GM08714 (cell line): Measurements from ENCODE around the gene DNM3.

Experiments used
- H3K4me3 ChIP-seq: fragments of 200-500 bp; sonication (Bioruptor generic); 2 replicates; pipeline ENCODE4 v1.5.1; 2014; ENCODE audit warnings: mild to moderate bottlenecking, low read length, inconsistent platforms
- ZNF274 ChIP-seq: IDR thresholded peaks from 2 replicates; pipeline ENCODE4 v1.6.1; 2012; ENCODE audit warnings: mild to moderate bottlenecking, low read depth, low read length

DNM3 gene

DNA sequence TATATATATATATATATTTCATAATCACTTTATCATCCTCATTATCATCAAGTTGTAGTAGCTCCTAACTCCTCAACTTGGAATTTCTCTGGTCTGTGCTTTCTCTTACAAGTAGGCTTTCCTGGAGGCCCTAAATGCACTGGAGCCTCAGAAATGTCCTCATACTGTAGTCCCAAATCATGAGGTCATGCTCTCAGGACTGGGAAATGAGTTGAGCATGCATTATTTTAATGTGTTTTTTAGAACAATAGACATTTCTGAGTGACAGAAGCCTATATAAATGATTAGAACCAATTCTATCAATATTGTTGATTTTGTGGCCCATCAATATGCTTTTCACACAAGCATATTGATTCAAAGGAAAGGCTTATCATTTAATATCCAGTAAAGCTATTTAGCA lies 536.3 kb downstream of the DNM3 start:
- no peak overlapping the region for H3K4me3 ChIP-seq
- TF ChIP-seq ZNF274: no peak

DNA sequence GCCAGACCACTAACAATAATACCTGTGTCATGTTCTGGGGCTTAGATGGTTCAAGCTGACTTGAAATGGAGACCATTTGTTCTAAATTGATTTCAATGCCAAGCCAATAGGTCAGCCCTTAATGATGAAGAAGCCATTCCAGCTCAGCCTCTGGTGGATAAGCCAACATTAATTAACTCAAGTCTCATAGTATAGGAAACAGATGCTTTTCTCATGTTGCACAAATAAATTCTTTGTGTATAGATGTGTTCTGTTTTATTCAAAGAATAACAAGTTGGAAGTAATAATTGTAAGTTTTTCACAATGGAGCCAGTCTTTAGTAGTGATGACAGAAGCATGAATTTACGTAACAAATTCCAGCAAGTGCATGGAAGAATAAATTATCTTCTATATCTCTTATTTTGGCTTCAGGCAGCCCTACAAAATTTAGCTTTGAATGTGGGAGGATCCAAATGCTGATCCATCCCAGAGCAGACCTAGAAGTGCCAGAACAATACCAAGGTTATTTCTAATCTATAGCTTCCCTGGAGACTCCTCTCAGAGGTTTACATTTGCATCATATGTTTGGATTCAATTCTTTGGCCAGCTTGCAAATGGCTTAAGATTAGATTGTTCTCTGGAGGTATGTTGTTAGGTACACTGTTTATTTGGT lies 536.9 kb downstream of the DNM3 start:
- no peak overlapping the region for H3K4me3 ChIP-seq
- no peak for TF ChIP-seq ZNF274

GRCh38 chr1:172380441-172381244 lies 539.3 kb downstream of the DNM3 start:
- no peak for TF ChIP-seq ZNF274
- H3K4me3 ChIP-seq: no peak overlapping the region

DNA sequence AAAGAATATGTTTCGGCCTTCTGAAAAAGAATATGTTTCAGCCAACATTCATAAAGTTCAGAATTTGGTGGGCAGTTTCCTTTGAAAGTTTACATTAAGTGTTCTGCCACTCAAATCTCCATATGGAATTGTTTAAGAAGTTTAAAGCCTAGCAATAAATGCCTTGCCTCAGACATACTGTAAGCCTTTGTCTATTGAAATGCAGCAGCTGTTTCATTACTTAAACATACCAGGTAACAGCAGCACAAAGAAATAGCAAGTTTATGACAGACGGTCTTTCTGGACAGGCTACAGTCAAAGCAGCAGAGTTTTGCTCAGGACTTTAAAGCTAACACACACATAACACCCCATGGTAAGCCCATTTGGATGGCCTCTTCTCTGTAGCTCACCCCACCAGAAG lies 540.6 kb downstream of the DNM3 start:
- no peak overlapping the region for H3K4me3 ChIP-seq
- TF ChIP-seq ZNF274: no peak

DNA sequence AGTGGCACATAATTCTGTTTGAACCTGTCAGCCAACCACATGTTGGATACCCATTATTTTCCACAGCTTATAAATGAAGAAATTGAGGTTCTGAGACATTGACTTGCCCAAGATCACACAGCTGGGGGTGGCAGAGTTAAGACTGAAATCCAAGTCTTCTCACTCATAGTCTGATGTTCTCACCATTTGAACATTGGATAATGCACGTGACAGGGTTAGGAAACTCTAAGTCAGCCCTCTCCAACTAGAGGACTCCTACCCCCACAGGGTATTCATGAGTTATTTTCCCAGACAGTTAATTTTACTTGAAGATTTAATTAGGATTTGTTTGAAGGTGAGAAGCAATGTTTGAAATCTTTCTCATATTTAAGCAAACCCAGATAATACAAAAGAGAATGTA lies 541.1 kb downstream of the DNM3 start:
- H3K4me3 ChIP-seq: no peak overlapping the region
- no peak for TF ChIP-seq ZNF274

- TF ChIP-seq ZNF274: no peak
- no peak overlapping the region for H3K4me3 ChIP-seq
Measured at GRCh38 chr1:172382990-172383389, 541.7 kb downstream of the DNM3 start.

DNA sequence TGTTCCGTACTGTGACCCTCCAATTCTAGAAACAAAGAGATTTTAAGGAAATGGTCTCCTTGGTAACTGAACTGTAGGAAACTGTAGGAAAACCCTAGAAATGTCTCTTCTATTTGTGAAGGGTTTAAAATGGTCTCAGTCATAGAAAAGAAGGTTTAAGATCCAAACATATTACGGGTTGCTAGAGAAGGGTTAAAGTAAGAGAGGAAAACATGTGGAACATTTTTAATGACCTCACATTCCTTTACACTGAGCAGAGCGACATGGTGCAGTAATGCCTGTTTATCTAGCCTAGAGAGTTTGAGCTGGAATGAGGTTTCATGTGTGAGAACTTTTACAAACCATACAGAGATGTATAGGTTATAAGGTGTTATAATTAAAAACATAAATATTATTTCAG lies 542.2 kb downstream of the DNM3 start:
- no peak overlapping the region for H3K4me3 ChIP-seq
- TF ChIP-seq ZNF274: no peak

DNA sequence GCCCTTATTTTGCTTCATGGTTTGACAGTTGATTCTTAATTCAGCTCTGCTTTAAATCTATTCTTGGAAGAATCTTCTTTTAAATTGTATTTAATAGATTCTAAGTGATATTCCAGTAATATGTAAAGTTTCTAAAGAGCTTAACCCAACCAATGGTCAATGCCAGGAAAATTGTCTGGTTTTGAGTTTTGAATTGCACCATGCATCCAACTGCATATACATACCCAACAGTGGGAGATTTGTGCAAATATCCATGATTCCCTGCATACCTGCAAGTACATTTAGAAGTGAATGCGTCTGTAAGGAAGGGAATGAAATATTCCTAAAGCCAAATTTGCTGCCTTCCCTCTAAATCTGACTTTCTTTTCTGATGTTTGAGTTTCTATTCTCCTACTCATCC lies 543.4 kb downstream of the DNM3 start:
- H3K4me3 ChIP-seq: no peak overlapping the region
- TF ChIP-seq ZNF274: no peak

DNA sequence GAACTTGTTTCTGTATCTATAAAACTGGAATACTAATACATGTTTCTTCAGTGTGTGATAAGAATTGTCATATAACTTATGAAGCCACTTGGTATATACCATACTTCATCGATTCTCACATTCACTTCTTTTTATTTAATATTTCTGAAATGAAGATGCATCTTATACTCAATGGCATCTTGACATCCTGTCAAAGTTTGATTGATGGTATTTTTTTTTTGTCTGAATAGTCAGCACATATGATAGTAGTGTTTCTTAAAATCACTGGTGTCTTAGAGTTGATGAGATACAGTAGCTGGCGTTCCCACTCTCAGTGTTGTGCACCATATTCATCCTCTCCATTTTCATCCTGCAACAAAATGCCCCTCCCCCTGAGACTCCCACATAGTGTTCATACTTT lies 544.7 kb downstream of the DNM3 start:
- no peak for TF ChIP-seq ZNF274
- no peak overlapping the region for H3K4me3 ChIP-seq

GRCh38 chr1:172388490-172388889 lies 547.2 kb downstream of the DNM3 start:
- no peak overlapping the region for H3K4me3 ChIP-seq
- TF ChIP-seq ZNF274: no peak

DNA sequence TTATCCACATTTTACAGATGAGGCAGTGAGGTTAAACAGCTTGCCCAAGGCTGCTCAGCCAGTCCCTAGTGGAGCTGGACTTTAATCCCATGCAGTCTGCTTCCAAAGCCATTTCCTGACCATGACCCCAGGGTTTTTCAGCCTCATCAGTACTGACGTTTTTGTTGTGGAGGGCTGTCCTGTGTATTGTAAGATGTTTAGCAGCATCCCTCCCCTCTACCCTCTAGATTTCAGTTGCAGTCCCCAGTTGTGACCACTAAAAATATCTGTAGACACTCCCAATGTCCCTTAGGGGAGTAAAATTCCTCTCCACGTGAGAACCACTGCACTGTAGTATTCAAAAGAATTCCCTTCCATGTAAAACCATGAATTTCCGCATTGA lies 549.0 kb downstream of the DNM3 start:
- no peak for TF ChIP-seq ZNF274
- H3K4me3 ChIP-seq: no peak overlapping the region; the same call in 1 of the 2 replicates

DNA sequence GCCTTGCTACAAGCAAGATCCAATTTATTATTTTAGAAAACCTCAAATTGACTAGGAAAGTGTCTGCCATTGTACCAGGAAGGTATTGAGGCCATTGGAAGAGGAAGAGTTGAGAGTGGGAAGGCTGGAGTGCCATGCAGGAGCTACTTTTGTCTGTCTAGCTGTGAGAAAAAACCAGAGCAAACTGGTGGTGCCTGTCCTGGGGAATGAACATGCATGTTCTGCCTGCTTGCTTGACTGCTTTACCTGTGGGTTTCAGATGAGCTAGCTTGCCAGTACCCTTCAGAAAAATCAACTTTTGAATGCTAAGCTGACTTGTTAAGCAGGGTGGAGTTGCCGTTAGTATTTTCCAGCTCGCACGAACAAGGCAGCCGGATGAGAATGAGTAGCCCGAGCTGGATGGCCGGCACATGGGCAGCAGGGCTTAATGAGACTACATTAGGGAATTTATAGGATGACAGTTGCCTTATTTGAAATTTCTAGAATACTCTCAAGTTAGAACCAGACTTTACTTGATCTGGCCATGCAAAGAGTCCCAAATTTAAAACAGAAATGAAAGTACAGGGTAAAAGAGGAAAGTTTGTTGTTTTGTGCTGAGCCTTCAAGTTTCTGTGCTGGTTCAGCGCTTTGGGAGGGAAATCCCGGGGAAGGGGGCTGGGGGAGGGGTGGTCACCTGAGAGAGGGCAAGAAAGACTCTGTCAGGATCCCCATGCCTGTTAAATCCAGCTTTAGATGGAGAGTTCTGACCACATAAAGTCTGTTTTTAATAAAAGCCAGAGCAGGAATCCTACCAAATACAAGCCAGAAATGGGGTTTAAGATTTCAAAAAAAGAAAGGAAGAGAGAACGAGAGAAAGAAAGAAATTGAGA lies 549.6 kb downstream of the DNM3 start:
- no peak for TF ChIP-seq ZNF274
- peak overlapping the region; percentile 50 for H3K4me3 ChIP-seq

- TF ChIP-seq ZNF274: no peak
- H3K4me3 ChIP-seq: no peak overlapping the region; the same call in 1 of the 2 replicates
Measured at GRCh38 chr1:172391976-172392375, 550.7 kb downstream of the DNM3 start.

- TF ChIP-seq ZNF274: no peak
- peak overlapping the region; percentile 39; the same call in 1 of the 2 replicates for H3K4me3 ChIP-seq
Measured at GRCh38 chr1:172393354-172393753, 552.1 kb downstream of the DNM3 start.

GRCh38 chr1:172394141-172394751 lies 552.9 kb downstream of the DNM3 start:
- H3K4me3 ChIP-seq: peak overlapping the region; percentile 38; the same call in 1 of the 2 replicates
- no peak for TF ChIP-seq ZNF274
